CD4-positive, alpha-beta T cell treated with Interleukin-17A for 1 hour (primary cell): ENCODE results near the gene HRK.

ENCODE experiments used
- DNase-seq: peaks from one replicate; pipeline ENCODE4 v3.0.0-alpha.2; 2020

HRK gene

DNA sequence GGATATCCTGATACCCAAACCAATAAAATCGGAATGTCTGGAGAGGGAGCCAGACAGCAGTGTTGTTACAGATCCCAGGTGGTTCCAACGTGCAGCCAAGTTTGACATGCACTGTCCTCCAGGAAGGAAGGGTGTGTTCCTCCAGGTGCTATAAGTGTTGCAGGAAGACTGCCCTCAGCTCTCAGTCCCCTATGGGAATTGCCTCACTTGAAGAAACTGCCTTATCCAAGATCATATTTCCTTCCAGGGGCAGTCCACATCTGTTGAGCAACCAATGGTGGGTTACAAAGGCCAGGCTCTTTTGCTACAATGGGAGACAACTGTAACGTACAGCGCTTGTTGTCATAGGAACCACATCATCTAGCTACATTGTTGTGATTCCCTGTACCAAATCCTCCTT is 16.2 kb upstream of the HRK start:
- DNase-seq, result no peak

GRCh38 chr12:116896411-116896924 is 15.2 kb upstream of the HRK start:
- DNase-seq, result no peak

DNA sequence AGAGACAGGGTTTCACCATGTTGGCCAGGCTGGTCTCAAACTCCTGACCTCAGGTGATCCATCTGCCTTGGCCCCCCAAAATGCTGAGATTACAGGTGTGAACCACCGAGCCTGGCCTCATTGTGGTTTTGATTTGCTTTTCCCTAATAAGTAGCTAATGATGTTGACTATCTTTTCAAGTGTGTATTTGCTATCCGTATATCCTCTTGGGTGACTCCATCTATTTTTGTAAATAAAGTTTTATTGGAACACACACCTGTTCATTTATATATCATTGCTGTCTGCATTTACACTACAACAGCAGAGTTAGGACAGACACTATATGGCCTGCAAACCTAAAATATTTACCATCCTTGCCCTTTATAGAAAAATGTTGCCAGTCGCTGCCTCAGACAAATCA is 13.7 kb upstream of the HRK start:
- DNase-seq, result no peak

DNA sequence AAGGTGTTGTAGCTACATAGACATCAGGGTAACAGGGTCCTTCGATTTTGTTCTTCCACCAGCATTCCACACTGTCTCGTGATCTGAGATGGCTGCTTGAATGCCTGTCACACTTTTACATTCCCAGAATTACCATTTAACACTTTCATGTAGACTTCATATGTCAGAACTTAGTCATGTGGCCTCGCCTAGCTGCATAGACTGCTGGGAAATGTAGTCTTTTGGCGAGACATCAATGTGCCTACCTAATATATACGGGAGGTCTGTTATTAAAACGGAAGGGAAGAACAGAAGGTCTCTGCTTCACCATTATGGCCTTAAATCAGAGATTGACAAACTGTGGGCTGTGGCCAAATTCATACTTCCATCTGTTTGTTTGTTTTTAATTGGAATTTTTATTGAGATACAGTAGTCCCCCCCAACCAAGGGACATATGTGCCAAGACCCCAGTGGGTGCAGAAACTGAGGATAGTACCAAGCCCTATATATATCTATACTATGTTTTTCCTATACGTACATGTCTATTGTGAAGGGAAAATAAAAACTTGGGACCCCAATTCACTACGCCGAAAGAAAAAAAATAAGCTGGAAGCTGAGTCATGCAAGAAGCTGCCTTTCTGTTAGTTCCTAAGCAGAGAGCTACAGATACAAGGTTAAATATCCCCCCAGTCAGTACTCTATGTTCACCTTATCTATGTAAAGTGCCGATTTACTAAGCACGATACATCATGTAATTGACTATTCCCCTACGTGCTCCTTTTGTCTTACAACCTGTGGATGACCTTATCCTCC is 11.3 kb upstream of the HRK start:
- no peak for DNase-seq

- no peak for DNase-seq
Measured at GRCh38 chr12:116891019-116891418, 9.8 kb upstream of the HRK start.

DNA sequence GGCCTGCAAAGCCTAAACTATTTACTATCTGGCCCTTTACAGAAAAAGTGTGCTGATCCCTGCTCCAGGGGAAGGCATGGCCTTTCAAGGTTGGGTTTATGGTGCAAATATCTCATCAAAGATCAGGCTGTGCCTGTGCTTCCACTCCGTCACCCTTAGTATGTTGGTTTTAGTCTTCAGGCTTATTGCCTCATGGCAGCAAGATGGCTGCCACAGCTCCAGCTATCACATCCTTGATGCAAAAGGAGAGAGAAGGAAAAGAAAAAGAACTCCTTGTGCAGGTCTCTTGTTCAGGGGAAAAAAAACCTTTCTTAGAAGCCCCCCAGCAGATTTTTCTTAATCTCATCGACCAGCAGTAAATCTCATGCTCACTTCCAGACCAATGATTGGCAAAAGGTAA is 9.1 kb upstream of the HRK start:
- no peak for DNase-seq

- no peak for DNase-seq
Measured at GRCh38 chr12:116887897-116888296, 6.7 kb upstream of the HRK start.

DNA sequence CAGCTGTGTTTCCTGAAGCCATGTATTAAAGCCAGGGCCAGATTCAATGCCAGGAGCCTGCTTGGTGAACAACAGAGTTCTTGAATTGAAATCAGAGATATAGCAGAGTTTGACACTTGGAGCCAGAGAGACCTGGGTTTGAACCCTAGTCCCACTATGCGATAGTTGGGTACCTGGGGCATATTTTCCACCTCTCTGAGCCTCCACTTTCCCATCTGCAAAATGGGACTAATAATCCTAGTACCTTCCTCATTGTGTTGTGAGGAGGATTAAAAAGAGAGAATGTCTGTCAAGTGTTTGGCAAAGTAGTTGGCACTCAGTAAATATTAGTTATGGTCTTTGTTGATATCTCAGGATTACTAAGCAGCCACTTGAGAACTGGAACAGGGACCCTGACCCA is 6.0 kb upstream of the HRK start:
- no peak for DNase-seq

- DNase-seq, result no peak
Measured at GRCh38 chr12:116885491-116885890, 4.2 kb upstream of the HRK start.

GRCh38 chr12:116884871-116885270 is 3.6 kb upstream of the HRK start:
- no peak for DNase-seq

DNA sequence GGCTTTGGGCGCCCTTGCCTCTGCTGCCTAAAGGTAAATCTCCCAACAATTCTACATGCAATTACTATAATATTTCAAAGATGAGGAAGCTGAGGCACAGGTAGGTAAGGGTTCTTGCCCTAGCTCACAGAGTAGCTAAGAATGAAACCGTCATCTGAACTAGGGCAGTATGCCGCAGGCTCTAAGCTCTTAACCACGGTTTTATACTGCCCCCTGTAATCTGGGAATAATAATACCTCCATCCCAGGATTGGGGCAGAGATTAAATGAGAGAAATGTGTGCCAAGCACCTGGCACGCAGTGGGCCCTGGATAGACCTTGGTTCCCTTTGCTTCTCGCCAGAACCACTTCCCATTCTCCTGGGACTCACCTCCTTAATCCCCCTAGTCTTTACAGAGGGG is 1.5 kb upstream of the HRK start:
- DNase-seq, result no peak

DNA sequence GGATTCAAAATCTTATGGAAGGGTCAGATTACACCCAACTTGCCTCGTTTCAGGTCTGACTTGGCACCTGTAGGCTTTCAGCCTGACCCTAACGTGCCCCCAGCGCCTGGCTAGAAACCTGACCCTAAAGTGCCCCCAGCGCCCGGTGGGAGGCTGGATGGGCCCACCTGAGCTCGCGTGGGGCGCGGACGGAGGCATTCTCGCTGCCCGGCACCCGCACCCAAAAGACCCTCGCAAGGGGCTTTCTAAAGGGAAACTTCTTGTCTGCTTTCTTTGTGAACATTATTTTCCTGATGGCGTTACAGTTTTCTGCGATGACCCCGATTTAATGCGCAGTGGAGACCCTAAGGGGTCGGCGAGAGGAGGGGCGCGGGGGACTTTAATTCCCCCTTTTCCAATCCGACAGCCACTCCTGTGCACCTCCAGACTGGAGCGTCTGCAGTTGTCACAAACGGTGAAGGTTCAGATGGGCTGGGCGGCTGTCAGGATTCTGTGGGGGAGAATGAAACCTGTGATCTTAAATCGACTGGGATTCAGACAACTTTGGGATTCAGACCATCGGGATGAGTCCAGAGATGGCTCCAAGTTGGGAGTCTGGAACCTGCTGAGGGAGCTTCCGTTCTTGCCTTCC is 751 bp upstream of the HRK start:
- DNase-seq, result no peak

GRCh38 chr12:116880817-116881324 is 370 bp downstream of the HRK start:
- no peak for DNase-seq

GRCh38 chr12:116880213-116880816 is 926 bp downstream of the HRK start:
- DNase-seq, result no peak

DNA sequence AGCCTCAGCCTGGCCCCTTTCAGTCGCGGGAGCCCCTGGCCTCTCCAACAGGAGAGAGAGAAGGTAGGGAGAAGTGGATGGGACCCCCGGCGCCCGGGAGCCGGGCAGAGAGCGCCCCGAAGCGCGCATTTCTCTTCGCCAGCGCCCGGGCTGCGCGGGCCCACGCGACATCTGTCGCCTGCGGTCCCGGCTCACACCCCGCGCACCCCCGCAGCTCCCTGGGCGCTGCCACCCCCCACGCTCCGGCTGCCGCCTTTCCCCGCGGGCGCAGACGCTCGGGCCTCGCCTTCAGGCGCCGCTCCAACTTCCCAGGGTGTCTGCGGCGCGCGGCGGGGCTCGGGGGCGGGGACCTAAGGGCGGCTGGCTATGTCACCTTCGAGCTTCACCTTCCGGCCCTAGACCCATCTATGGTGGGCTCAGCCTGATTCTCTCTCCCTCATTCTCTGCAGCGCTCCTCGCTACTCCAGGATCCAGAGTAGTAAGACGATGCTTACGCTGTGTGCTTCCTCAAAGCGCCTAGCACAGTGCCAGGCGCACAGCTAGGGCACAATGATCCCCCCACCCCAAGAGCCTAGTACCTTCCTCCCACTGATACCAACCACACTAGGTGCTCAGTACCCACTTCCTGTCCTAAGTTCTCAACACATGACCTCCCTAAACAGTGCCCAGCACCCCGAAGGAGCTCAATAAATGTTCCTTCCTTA is 1.6 kb downstream of the HRK start:
- no peak for DNase-seq

- DNase-seq, result no peak
Measured at GRCh38 chr12:116878567-116879508, 2.4 kb downstream of the HRK start.

- DNase-seq, result no peak
Measured at GRCh38 chr12:116876151-116876869, 4.9 kb downstream of the HRK start.

GRCh38 chr12:116874324-116874995 is 6.8 kb downstream of the HRK start:
- DNase-seq, result no peak

DNA sequence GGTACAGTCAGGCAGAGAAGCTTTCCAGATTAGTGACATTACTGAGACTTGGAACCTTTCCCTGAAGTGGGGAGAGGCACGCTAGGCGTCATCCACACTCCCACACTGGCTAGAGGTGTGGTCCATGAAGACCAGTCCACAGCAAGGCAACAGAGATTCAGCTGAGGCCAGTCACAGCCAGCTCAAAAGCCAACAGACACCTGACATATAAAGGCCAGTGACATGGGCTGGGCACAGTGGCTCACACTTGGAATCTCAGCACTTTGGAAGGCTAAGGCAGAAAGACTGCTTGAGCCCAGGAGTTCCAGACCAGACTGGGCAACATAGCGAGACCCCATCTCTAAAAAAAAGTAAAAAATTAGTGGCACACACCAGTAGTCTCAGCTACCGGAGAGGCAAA is 10.9 kb downstream of the HRK start:
- no peak for DNase-seq

DNA sequence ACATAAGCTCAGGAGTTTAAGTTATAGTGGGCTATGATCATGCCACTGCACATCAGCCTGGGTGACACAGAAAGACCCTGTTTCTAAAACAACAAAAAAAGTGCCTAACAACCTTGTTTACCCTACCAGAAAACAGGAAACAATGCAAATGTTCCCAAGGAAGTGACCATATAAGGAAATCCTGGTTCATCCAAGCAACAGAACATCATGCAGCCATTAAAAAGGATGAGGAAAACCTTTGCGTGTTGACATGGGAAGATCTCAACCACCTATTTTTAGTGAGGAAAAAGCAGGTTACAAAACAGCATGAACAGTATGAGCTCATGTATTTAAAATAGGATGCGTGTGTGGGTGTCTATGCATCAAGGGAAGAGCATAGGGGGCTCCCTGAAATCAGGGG is 13.7 kb downstream of the HRK start:
- no peak for DNase-seq
